ENCODE data around the gene GHR.

The GHR gene

DNA sequence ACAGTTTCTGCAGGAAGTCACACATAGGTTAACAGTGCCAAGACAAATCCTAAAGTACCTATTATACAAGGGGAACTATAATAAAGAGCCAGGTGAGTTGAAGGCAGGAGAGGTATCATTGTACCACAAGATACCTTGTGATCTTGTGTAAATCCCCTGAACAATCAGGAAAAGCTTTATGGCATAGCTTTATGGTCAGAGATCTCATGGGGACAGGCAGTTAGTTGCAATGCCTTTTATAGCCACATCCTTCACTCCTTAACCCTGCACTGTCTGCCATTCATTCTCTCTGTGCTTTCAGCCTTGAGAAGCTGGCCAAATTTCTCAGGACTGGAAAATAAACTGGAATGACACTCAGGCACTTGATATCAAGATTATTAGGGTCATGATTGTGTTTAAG, 97.0 kb downstream of the GHR start:
- Histone ChIP-seq H3K9ac (ENCODE audit: low read depth, low read length) (no peak overlapping the region), H3K4me1 (ENCODE audit: insufficient read depth, low read length) (no peaks in the 10 kb centered on the region), H3K27ac (ENCODE audit: low read length) (no peak overlapping the region), H3K4me3 (ENCODE audit: low read length) (no peak overlapping the region), H3K9me3 (ENCODE audit: insufficient read depth, low read depth, low read length) (no peaks in the 10 kb centered on the region; the same call in 1 of the 2 replicates), H3K36me3 (ENCODE audit: insufficient read depth, low read depth, low read length) (no peaks in the 10 kb centered on the region), H3K27me3 (ENCODE audit: insufficient read depth, low read length) (no peaks in the 10 kb centered on the region)

GRCh38 chr5:42520957-42521356, 97.7 kb downstream of the GHR start:
- Histone ChIP-seq H3K9ac (ENCODE audit: low read depth, low read length) (no peak overlapping the region), H3K4me3 (ENCODE audit: low read length) (no peak overlapping the region), H3K9me3 (ENCODE audit: insufficient read depth, low read depth, low read length) (no peaks in the 10 kb centered on the region; the same call in 1 of the 2 replicates)

DNA sequence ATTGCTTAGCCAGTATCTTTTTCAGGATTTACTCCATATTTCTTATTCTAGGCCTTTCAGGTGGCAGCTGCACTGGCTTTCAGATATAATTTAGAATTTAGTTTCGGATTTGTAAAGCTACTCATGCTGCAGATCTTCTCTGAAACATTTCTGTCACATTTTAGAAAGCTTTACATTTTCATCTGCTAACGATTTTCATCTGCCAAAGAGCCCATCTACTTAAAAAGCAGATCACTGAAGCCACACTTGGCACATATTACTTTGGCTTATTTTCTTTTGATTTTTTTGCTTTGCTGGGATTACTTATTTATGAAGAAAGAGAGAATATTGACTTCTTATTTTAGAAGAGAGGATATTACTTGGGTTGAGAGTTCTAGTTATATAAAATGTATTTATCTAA, 98.2 kb downstream of the GHR start:
- H3K36me3 ChIP-seq (ENCODE audit: insufficient read depth, low read depth, low read length) = no peaks in the 10 kb centered on the region
- H3K27me3 ChIP-seq (ENCODE audit: insufficient read depth, low read length) = no peaks in the 10 kb centered on the region
- H3K4me1 ChIP-seq (ENCODE audit: insufficient read depth, low read length) = no peaks in the 10 kb centered on the region
- no peaks in the 10 kb centered on the region; the same call in 1 of the 2 replicates for H3K9me3 ChIP-seq (ENCODE audit: insufficient read depth, low read depth, low read length)
- no peak overlapping the region for H3K9ac ChIP-seq (ENCODE audit: low read depth, low read length)
- H3K4me3 ChIP-seq (ENCODE audit: low read length) = no peak overlapping the region
- H3K27ac ChIP-seq (ENCODE audit: low read length) = no peak overlapping the region

More at GRCh38 chr5:42520957-42521356, 97.7 kb downstream of the GHR start:
- Histone ChIP-seq H3K36me3 (ENCODE audit: insufficient read depth, low read depth, low read length) (no peaks in the 10 kb centered on the region), H3K27ac (ENCODE audit: low read length) (no peak overlapping the region), H3K27me3 (ENCODE audit: insufficient read depth, low read length) (no peaks in the 10 kb centered on the region), H3K4me1 (ENCODE audit: insufficient read depth, low read length) (no peaks in the 10 kb centered on the region)

DNA sequence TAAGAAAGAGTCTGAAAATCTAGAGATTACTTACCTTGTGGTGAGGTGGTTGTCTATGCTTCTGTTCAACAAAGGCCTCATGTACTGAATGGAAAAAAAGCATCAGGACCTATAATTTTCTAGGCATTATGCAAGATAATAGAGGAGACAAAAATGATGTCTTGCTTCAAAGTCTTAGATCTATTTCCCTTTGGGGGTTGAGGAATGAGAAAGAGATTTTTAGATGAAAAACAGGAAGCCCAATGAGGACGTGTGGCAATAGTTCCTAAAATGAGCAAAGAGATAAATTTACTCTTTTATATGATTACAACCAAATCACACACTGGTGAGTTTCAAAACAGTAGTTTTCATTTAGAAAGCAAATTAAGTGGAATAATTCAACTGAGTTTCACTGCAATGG, 99.5 kb downstream of the GHR start:
- Histone ChIP-seq H3K9me3 (ENCODE audit: insufficient read depth, low read depth, low read length) (peaks cover 4% of the 10 kb centered on the region; the same call in 1 of the 2 replicates), H3K4me3 (ENCODE audit: low read length) (no peak overlapping the region), H3K4me1 (ENCODE audit: insufficient read depth, low read length) (no peaks in the 10 kb centered on the region), H3K27ac (ENCODE audit: low read length) (no peak overlapping the region), H3K36me3 (ENCODE audit: insufficient read depth, low read depth, low read length) (no peaks in the 10 kb centered on the region), H3K9ac (ENCODE audit: low read depth, low read length) (no peak overlapping the region), H3K27me3 (ENCODE audit: insufficient read depth, low read length) (no peaks in the 10 kb centered on the region)

DNA sequence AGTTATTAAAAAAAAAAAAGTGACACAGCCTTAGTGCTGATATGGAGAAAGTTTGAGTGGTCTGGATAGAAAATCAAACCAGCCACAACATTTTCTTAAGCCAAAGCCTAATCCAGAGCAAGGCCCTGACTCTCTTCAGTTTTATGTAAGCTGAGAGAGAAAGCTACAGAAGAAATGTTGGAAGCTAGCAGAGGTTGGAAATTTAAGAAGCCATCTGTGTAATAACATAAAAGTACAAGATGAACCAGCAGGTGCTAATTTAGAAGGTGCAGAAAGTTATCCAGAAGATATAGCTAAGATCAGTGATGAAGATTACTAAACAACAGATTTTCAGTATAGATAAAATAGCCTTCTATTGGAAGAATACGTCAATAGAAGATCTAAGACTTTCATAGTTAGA, 102.9 kb downstream of the GHR start:
- Histone ChIP-seq H3K27ac (ENCODE audit: low read length) (no peak overlapping the region), H3K36me3 (ENCODE audit: insufficient read depth, low read depth, low read length) (no peaks in the 10 kb centered on the region), H3K9ac (ENCODE audit: low read depth, low read length) (no peak overlapping the region), H3K27me3 (ENCODE audit: insufficient read depth, low read length) (no peaks in the 10 kb centered on the region), H3K9me3 (ENCODE audit: insufficient read depth, low read depth, low read length) (peaks cover 11% of the 10 kb centered on the region), H3K4me1 (ENCODE audit: insufficient read depth, low read length) (no peaks in the 10 kb centered on the region), H3K4me3 (ENCODE audit: low read length) (no peak overlapping the region)

GRCh38 chr5:42531611-42532010, 108.4 kb downstream of the GHR start:
- Histone ChIP-seq H3K9me3 (ENCODE audit: insufficient read depth, low read depth, low read length) (peaks cover 15% of the 10 kb centered on the region), H3K9ac (ENCODE audit: low read depth, low read length) (no peak overlapping the region), H3K4me1 (ENCODE audit: insufficient read depth, low read length) (no peaks in the 10 kb centered on the region), H3K27ac (ENCODE audit: low read length) (no peak overlapping the region), H3K36me3 (ENCODE audit: insufficient read depth, low read depth, low read length) (no peaks in the 10 kb centered on the region), H3K4me3 (ENCODE audit: low read length) (no peak overlapping the region), H3K27me3 (ENCODE audit: insufficient read depth, low read length) (no peaks in the 10 kb centered on the region)

DNA sequence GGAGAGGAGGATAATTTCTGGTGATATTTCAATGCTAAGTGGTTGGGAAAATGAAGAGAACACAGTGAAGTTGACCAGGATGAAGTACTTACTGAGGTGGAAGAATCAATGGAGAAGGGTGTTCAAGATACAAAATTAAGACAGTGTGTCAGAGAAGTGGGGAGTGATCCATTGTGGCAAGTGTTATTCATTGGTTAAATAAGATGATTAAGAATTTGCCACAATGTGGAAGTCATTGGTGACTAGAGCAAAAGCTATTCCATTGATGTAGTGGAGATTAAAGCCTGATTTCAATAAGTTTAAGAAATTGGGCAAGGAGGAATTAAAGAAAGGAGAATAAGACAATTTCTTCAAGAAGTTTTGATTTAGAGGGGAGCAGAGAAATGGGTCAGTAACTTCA, 118.9 kb downstream of the GHR start:
- H3K36me3 ChIP-seq (ENCODE audit: insufficient read depth, low read depth, low read length) = no peaks in the 10 kb centered on the region
- no peak overlapping the region for H3K9ac ChIP-seq (ENCODE audit: low read depth, low read length)
- no peak overlapping the region for H3K27ac ChIP-seq (ENCODE audit: low read length)
- H3K4me3 ChIP-seq (ENCODE audit: low read length) = no peak overlapping the region
- no peaks in the 10 kb centered on the region for H3K4me1 ChIP-seq (ENCODE audit: insufficient read depth, low read length)
- H3K9me3 ChIP-seq (ENCODE audit: insufficient read depth, low read depth, low read length) = peaks cover 3% of the 10 kb centered on the region; the same call in 1 of the 2 replicates
- H3K27me3 ChIP-seq (ENCODE audit: insufficient read depth, low read length) = no peaks in the 10 kb centered on the region

- Histone ChIP-seq H3K36me3 (ENCODE audit: insufficient read depth, low read depth, low read length) (no peaks in the 10 kb centered on the region), H3K4me1 (ENCODE audit: insufficient read depth, low read length) (no peaks in the 10 kb centered on the region), H3K27me3 (ENCODE audit: insufficient read depth, low read length) (no peaks in the 10 kb centered on the region), H3K27ac (ENCODE audit: low read length) (no peak overlapping the region), H3K9me3 (ENCODE audit: insufficient read depth, low read depth, low read length) (peaks cover 3% of the 10 kb centered on the region; the same call in 1 of the 2 replicates), H3K9ac (ENCODE audit: low read depth, low read length) (no peak overlapping the region), H3K4me3 (ENCODE audit: low read length) (no peak overlapping the region)
These were observed 120.5 kb downstream of the GHR start for GRCh38 chr5:42543774-42544173.

DNA sequence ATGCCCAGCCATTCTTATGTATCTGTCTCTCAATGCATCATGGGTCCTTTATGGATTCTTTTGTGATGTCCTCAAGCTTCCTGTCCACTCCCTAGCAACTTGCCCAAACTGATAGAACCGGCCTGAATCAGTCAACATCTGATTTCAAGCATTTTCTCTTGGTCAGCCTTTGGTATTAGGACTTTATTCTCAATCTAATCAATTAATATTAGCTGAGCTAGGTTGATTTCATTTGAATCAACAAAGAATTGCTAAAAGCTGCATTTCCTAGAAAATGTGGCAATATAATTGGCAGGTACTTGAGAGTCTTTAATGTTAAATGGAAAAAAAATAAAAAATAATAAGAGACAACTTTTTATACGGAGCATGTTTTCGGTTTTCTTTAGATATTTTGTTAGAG, 121.8 kb downstream of the GHR start:
- Histone ChIP-seq H3K36me3 (ENCODE audit: insufficient read depth, low read depth, low read length) (no peaks in the 10 kb centered on the region), H3K9ac (ENCODE audit: low read depth, low read length) (no peak overlapping the region), H3K9me3 (ENCODE audit: insufficient read depth, low read depth, low read length) (no peaks in the 10 kb centered on the region; the same call in 1 of the 2 replicates), H3K4me3 (ENCODE audit: low read length) (no peak overlapping the region), H3K4me1 (ENCODE audit: insufficient read depth, low read length) (no peaks in the 10 kb centered on the region), H3K27me3 (ENCODE audit: insufficient read depth, low read length) (no peaks in the 10 kb centered on the region), H3K27ac (ENCODE audit: low read length) (no peak overlapping the region)

GRCh38 chr5:42547141-42547540, 123.9 kb downstream of the GHR start:
- Histone ChIP-seq H3K36me3 (ENCODE audit: insufficient read depth, low read depth, low read length) (no peaks in the 10 kb centered on the region), H3K27ac (ENCODE audit: low read length) (no peak overlapping the region), H3K9ac (ENCODE audit: low read depth, low read length) (no peak overlapping the region), H3K4me1 (ENCODE audit: insufficient read depth, low read length) (no peaks in the 10 kb centered on the region), H3K27me3 (ENCODE audit: insufficient read depth, low read length) (no peaks in the 10 kb centered on the region), H3K4me3 (ENCODE audit: low read length) (no peak overlapping the region), H3K9me3 (ENCODE audit: insufficient read depth, low read depth, low read length) (no peaks in the 10 kb centered on the region)

DNA sequence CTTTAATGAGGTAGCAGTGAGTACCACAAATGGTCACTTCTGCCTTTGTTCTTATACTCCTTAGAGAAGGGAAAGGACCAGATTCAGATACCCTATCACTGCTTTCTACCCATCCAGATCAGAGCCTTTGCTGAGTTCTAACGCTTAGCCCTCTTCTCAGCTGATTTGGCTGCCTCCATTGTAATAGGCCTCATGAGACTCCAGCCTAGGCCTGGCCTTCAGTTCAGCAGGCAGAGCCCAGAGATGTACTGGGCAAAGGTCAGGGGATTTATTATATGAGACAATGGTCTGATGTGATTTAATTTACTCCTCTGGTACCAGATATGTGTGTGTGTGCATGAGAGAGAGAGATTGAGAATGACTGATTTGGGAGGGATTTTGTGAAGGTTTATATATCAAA, 124.7 kb downstream of the GHR start:
- H3K36me3 ChIP-seq (ENCODE audit: insufficient read depth, low read depth, low read length) = no peaks in the 10 kb centered on the region
- H3K4me1 ChIP-seq (ENCODE audit: insufficient read depth, low read length) = no peaks in the 10 kb centered on the region
- no peaks in the 10 kb centered on the region for H3K27me3 ChIP-seq (ENCODE audit: insufficient read depth, low read length)
- no peak overlapping the region for H3K4me3 ChIP-seq (ENCODE audit: low read length)
- no peaks in the 10 kb centered on the region for H3K9me3 ChIP-seq (ENCODE audit: insufficient read depth, low read depth, low read length)
- no peak overlapping the region for H3K27ac ChIP-seq (ENCODE audit: low read length)
- H3K9ac ChIP-seq (ENCODE audit: low read depth, low read length) = no peak overlapping the region

DNA sequence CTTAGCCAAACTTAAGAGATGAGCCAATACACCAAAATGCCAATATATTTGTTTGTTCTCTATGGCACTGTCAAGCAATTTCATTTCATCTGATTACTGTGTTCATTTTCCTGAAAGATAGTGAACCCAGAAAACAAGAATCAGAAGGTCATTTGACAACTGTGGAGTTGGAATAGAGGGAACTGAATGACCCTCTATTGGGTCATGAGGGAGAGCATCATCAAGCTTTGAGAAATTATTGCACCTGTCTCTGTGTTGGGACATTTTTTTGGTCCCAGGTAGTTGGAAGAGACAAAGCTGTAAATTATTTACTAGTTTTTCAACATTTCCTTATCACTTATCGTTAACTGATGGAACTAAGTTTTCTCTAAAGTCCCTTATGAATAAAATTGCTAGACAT, 129.4 kb downstream of the GHR start:
- peaks cover 4% of the 10 kb centered on the region; the same call in 1 of the 2 replicates for H3K4me1 ChIP-seq (ENCODE audit: insufficient read depth, low read length)
- H3K36me3 ChIP-seq (ENCODE audit: insufficient read depth, low read depth, low read length) = no peaks in the 10 kb centered on the region
- H3K27ac ChIP-seq (ENCODE audit: low read length) = no peak overlapping the region
- H3K27me3 ChIP-seq (ENCODE audit: insufficient read depth, low read length) = no peaks in the 10 kb centered on the region
- H3K9ac ChIP-seq (ENCODE audit: low read depth, low read length) = no peak overlapping the region
- no peak overlapping the region for H3K4me3 ChIP-seq (ENCODE audit: low read length)
- H3K9me3 ChIP-seq (ENCODE audit: insufficient read depth, low read depth, low read length) = no peaks in the 10 kb centered on the region

GRCh38 chr5:42553461-42553860, 130.2 kb downstream of the GHR start:
- H3K9me3 ChIP-seq (ENCODE audit: insufficient read depth, low read depth, low read length) = no peaks in the 10 kb centered on the region
- no peak overlapping the region for H3K9ac ChIP-seq (ENCODE audit: low read depth, low read length)
- H3K27ac ChIP-seq (ENCODE audit: low read length) = no peak overlapping the region
- H3K36me3 ChIP-seq (ENCODE audit: insufficient read depth, low read depth, low read length) = no peaks in the 10 kb centered on the region
- H3K4me1 ChIP-seq (ENCODE audit: insufficient read depth, low read length) = peaks cover 4% of the 10 kb centered on the region; the same call in 1 of the 2 replicates
- H3K4me3 ChIP-seq (ENCODE audit: low read length) = no peak overlapping the region
- no peaks in the 10 kb centered on the region for H3K27me3 ChIP-seq (ENCODE audit: insufficient read depth, low read length)

Data from iPS-20b (cell line).